Activated CD8-positive, alpha-beta memory T cell treated with anti-CD3 and anti-CD28 coated beads, Interleukin-2, amount 10 ng/mL, durations not matched to agents 7 days and 5 days (primary cell): Measurements from ENCODE around the gene CSNK1G1. TPM values are rescaled to one million over a fixed set of nuclear protein-coding genes. Genes with fewer than 3 reads are reported as not detected.
"Not testable (repeated sequence)": the region's sequence is repeated elsewhere in the genome, so short reads cannot be mapped to it uniquely, and the experiment has no call there.

Experiments used
- ATAC-seq: fragments of 150-1000 bp; cut with Tn5 transposase; one replicate; pipeline ENCODE4 v1.10.0; 2021; ENCODE audit warnings: moderate library complexity
- CTCF ChIA-PET: fragments of 350-600 bp; sonication (Branson Sonifier 250); formaldehyde crosslinking; loops from one replicate; lab custom pipeline; 2021; ENCODE audit warnings: antibody characterized with exemption; lab: Charles Lee
- DNase-seq: peaks from one replicate; pipeline ENCODE4 v3.0.0-alpha.2; 2020
- H3K27ac Mint-ChIP-seq: one replicate; pipeline ENCODE4 v1.8.0; 2021; ENCODE audit warnings: mild to moderate bottlenecking, mixed read lengths
- H3K27me3 Mint-ChIP-seq: one replicate; pipeline ENCODE4 v1.8.0; 2021; ENCODE audit warnings: mixed read lengths
- H3K36me3 Mint-ChIP-seq: one replicate; pipeline ENCODE4 v1.8.0; 2021; ENCODE audit warnings: mild to moderate bottlenecking, mixed read lengths
- H3K4me1 Mint-ChIP-seq: one replicate; pipeline ENCODE4 v1.8.0; 2021; ENCODE audit warnings: mixed read lengths
- H3K4me3 Mint-ChIP-seq: one replicate; pipeline ENCODE4 v1.8.0; 2021; ENCODE audit warnings: mild to moderate bottlenecking, moderate library complexity, mixed read lengths
- H3K9me3 Mint-ChIP-seq: one replicate; pipeline ENCODE4 v1.8.0; 2022; ENCODE audit warnings: low read depth, mixed read lengths
- total RNA-seq, 2 experiments: library from RNA; stranded (reverse); gene quantifications; one replicate each; pipeline ENCODE4 v1.2.3, GENCODE V29; 2021

The CSNK1G1 gene
- total RNA-seq, 2 experiments from 2014 or later = 26.9 to 30.5 TPM

DNA sequence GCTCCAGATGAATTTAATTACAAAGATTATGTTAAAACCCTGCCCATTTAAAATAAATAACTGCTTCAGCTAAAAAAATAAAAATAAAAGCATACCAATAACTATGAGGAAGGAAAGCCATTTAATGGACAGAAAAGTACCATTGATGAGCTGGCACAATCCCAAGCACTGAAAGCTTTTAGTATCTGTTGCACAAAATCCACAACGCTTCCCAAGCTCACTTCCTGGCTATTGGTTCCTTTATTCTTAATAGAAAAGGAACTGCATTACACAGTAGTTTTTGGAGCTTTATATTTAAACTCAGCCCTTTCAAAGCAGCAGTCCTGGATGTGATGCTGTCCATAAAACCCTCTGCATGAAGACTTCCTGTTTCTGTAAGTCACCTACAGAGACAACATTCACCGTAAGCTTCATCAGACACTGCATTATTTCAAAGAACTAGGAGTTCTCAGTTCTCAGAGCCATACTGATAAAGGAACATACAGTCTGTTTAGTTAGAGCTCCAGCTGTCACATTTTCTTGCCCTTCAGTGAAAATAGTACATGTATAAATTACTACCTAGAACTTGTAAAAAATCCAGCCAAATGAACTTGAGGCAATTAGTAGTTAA lies 81.5 kb downstream of the CSNK1G1 start:
- Mint-ChIP-seq H3K36me3 (peaks cover 17% of the 10 kb centered on the region), H3K4me3 (no peak overlapping the region), H3K4me1 (peaks cover 8% of the 10 kb centered on the region), H3K27me3 (no peaks in the 10 kb centered on the region), H3K27ac (no peak overlapping the region), H3K9me3 (no peaks in the 10 kb centered on the region)
- ATAC-seq (no peak), DNase-seq (no peak)
- CTCF ChIA-PET = interaction anchor here (1.2 to 1.6 kb wide), 2 partner anchors 20 to 35 kb away, joined by 3 to 5 read pairs; no protein-coding TSS in a partner anchor

DNA sequence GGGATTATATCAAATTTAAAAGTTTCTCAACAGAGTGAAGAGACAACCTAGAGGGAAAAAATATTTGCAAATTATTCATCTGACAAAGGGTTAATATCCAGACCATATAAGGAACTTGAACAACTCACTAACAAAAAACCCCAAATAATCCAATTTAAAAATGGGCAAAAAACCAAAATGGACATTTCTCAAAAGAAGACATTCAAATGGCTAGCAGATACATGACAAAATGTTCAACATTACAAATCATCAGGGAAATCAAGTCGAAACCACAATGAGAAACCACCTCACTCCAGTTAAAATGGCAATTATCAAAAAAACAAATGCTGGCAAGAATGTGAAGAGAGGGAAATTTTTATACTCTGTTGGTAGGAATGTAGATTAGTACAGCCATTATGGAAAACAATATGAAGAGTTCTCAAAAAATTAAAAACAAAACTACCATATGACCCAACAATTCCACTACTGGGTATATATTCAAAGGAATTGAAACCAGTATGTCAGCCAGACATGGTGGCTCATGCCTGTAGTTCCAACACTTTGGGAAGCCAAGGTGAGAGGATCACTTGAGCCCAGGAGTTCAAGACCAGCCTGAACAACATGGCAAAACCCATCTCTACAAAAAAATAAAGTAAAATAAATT lies 88.5 kb downstream of the CSNK1G1 start:
- CTCF ChIA-PET = no interaction called here
- ATAC-seq (no peak), DNase-seq (no peak)
- H3K27ac Mint-ChIP-seq = no peak overlapping the region
- peaks cover 15% of the 10 kb centered on the region for H3K9me3 Mint-ChIP-seq
- peaks cover 27% of the 10 kb centered on the region for H3K4me1 Mint-ChIP-seq
- H3K36me3 Mint-ChIP-seq = peaks cover 55% of the 10 kb centered on the region
- no peak overlapping the region for H3K4me3 Mint-ChIP-seq
- H3K27me3 Mint-ChIP-seq = no peaks in the 10 kb centered on the region

DNA sequence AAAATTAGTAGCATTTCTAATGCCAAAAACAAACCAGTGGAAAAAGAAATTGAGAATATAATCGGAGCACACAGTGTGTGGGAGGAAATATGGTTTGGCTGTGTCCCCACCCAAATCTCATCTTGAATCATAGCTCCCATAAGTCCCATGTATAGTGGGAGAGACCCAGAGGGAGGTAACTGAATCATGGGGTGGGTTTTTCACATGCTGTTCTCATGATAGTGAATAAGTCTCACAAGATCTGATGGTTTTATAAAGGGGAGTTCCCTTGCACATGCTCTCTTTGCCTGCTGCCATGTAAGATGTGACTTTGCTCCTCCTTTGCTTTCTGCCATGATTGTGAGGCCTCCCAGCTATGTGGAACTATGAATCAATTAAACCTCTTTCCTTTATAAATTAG lies 90.8 kb downstream of the CSNK1G1 start:
- peaks cover 15% of the 10 kb centered on the region for H3K9me3 Mint-ChIP-seq
- H3K27me3 Mint-ChIP-seq, CTCF ChIA-PET, H3K27ac Mint-ChIP-seq, H3K4me3 Mint-ChIP-seq, DNase-seq, ATAC-seq: not testable (repeated sequence)
- H3K4me1 Mint-ChIP-seq = peaks cover 29% of the 10 kb centered on the region
- peaks cover 52% of the 10 kb centered on the region for H3K36me3 Mint-ChIP-seq

DNA sequence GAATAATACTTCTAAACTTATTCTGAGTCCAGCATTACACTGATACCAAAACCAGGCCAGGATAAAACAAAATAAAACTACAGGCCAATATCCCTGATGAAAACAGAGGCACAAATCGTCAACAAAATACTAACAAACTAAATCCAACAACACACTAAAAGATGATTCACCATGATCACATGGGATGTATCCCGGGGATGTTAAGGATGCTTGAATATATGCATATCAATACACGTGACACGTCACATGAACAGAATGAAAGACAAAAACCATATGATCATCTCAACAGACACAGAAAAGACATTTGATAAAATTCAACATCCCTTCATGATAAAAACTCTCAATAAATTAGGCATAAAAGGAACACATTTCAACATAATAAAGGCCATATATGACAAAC lies 91.5 kb downstream of the CSNK1G1 start:
- no peak for ATAC-seq
- Mint-ChIP-seq H3K9me3 (peaks cover 15% of the 10 kb centered on the region), H3K36me3 (peaks cover 52% of the 10 kb centered on the region), H3K27me3 (no peaks in the 10 kb centered on the region), H3K4me3 (no peak overlapping the region), H3K4me1 (peaks cover 29% of the 10 kb centered on the region), H3K27ac (no peak overlapping the region)
- DNase-seq = no peak
- CTCF ChIA-PET = no interaction called here

DNA sequence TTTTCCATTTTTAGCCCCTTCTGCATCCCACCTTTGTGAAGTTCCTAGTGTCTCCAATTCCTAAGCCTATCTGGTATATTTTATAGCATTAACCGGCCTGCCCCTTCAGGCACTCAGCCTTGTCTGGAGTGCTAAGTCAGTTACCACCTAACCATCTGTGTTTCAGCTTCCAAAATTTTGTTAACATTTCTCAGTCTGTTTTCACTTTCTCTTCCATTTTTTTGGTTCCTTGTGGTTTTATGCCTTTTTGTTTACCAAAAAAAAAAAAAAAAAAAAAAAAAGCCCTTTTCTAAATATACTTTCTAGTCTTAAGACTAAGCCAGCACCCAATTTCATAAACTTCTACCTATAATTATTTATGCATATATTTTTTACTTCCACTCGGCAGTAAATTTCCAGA lies 92.4 kb downstream of the CSNK1G1 start:
- Mint-ChIP-seq H3K27me3 (no peaks in the 10 kb centered on the region), H3K27ac (no peak overlapping the region), H3K4me1 (peaks cover 29% of the 10 kb centered on the region), H3K4me3 (no peak overlapping the region), H3K36me3 (peaks cover 49% of the 10 kb centered on the region), H3K9me3 (peaks cover 15% of the 10 kb centered on the region)
- no peak for DNase-seq
- CTCF ChIA-PET = interaction anchor here (0.6 to 0.7 kb wide), 2 partner anchors 175 to 279 kb away, joined by 3 to 5 read pairs; no protein-coding TSS in a partner anchor
- no peak for ATAC-seq

DNA sequence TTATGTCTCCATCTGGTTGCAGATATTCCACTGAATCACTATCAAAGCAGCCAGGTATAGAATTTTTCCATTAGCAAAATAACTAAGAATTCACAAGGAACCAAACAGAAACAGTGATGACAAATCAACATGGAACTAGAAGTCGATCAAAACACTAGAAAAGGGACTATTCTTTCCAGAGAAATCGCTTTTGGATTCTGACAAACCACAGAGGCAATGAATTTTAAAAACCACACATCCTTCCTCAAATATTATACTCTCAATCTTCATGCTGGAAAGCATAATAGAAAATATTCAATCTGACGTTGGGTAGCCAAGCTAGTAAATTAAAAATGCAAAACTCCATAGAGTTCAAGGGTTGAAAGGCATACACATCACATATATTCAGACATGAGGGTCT lies 99.9 kb downstream of the CSNK1G1 start:
- CTCF ChIA-PET = no interaction called here
- ATAC-seq (no peak), DNase-seq (no peak)
- peaks cover 28% of the 10 kb centered on the region for H3K36me3 Mint-ChIP-seq
- H3K9me3 Mint-ChIP-seq = no peaks in the 10 kb centered on the region
- H3K27me3 Mint-ChIP-seq = no peaks in the 10 kb centered on the region
- H3K4me1 Mint-ChIP-seq = peaks cover 12% of the 10 kb centered on the region
- H3K27ac Mint-ChIP-seq = no peak overlapping the region
- H3K4me3 Mint-ChIP-seq = no peak overlapping the region

DNA sequence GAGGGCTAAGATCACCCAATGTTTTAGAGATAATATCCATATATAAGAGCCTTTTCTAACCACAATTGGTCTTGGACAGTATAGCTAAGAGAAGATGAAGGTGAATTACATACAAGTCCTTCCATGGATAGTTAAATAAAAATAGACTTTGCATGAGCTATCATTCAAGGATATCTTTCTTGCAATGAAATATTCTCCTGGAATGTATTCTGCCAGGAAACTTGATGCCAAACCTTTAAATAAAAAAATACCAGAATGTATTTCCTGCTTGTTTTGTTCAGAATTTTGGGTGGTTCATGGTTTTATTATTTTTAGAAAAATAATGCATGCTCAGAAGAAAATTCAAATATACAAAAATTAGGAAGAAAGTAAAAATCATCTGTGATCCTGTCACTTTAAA lies 104.3 kb downstream of the CSNK1G1 start:
- no peak for ATAC-seq
- no peak for DNase-seq
- H3K27me3 Mint-ChIP-seq = no peaks in the 10 kb centered on the region
- H3K27ac Mint-ChIP-seq = no peak overlapping the region
- peaks cover 47% of the 10 kb centered on the region for H3K4me1 Mint-ChIP-seq
- H3K9me3 Mint-ChIP-seq = no peaks in the 10 kb centered on the region
- H3K36me3 Mint-ChIP-seq = peaks cover 26% of the 10 kb centered on the region
- CTCF ChIA-PET = interaction anchor here (1.1 to 1.5 kb wide), 2 partner anchors 8 to 42 kb away, joined by 3 read pairs; no protein-coding TSS in a partner anchor
- no peak overlapping the region for H3K4me3 Mint-ChIP-seq

DNA sequence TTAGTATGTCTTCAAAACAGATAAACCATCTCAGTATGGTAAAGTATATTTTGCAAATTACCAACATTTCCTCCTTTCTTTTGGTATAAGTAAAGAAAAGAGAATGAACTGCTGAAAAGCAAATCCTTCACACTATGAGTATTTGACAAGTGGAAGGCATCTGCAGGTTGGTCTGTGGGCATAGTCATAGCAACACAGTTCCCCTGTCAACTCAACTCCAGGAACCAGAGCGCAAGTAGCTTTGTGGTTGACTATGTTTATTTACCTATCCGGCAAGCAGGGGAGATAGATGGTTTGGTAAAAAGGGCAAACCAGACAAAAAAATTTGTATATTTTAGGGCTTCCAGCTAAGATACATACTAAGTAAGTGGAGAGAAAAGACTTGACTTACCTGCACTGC lies 104.9 kb downstream of the CSNK1G1 start:
- Mint-ChIP-seq H3K36me3 (peaks cover 24% of the 10 kb centered on the region), H3K9me3 (no peaks in the 10 kb centered on the region), H3K4me1 (peaks cover 50% of the 10 kb centered on the region), H3K27me3 (no peaks in the 10 kb centered on the region), H3K27ac (peak overlapping the region; percentile 28), H3K4me3 (no peak overlapping the region)
- ATAC-seq (peak; percentile 61), DNase-seq (peak; percentile 80)
- CTCF ChIA-PET = interaction anchor here (0.6 to 1.5 kb wide), 3 partner anchors 9 to 102 kb away, joined by 3 read pairs; no protein-coding TSS in a partner anchor

DNA sequence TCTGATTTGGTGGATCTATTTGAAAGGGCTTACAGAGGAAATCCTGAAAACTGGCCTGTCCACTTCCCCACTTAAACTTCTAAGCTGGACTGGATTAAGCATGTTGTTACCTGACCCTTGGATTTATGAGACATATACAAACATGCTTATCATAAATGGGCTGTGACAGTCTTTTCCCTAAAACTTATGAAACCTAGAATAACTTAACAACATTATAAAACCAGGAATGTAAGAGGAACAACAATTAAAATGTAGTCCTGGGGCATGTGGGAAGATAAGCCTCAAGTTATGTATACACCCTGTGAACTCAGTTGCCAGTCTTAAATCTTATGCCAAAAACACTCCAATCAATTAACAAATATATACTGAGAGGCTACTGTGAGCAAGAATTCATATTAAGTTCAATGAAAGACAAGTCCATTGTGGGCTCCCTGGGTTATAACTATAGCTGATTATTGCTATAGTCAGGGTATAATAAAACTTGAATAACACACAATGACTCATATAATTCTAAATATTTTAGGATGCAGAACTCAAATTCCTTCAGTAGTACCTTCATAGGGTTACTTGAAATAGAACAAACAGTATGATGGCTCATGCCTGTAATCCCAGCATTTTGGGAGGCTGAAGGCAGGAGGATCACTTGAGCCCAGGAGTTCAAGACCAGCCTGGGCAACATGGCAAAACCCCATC lies 105.9 kb downstream of the CSNK1G1 start:
- ATAC-seq (no peak), DNase-seq (no peak)
- Mint-ChIP-seq H3K9me3 (no peaks in the 10 kb centered on the region), H3K4me1 (peaks cover 55% of the 10 kb centered on the region), H3K27ac (peak overlapping the region; percentile 8), H3K4me3 (no peak overlapping the region), H3K36me3 (peaks cover 24% of the 10 kb centered on the region), H3K27me3 (no peaks in the 10 kb centered on the region)
- CTCF ChIA-PET = interaction anchor here (1.5 kb wide), 1 partner anchor 10 kb away, joined by 3 read pairs; no protein-coding TSS in a partner anchor

DNA sequence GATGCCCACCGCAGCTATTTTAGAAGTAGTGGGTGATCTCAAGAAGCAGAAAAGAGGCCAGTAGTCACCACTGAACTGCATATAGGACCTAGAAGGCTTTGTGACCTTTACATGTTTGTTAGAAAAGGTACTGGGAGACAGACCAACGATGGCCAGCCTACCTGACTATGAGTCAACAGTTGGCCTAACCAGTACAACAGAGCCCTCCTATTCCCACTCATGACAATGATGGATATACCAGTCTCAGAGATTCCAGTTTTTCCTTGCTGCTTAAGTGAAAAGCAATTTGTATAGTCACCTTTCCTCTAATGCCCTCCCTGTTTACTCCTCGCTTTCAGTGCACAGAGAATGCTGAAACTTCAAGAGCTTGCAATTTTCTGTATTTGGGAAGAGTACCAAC lies 106.6 kb downstream of the CSNK1G1 start:
- DNase-seq (no peak), ATAC-seq (no peak)
- H3K27ac Mint-ChIP-seq = peak overlapping the region; percentile 1
- H3K4me1 Mint-ChIP-seq = peaks cover 59% of the 10 kb centered on the region
- CTCF ChIA-PET = no interaction called here
- H3K36me3 Mint-ChIP-seq = peaks cover 25% of the 10 kb centered on the region
- no peak overlapping the region for H3K4me3 Mint-ChIP-seq
- no peaks in the 10 kb centered on the region for H3K27me3 Mint-ChIP-seq
- H3K9me3 Mint-ChIP-seq = no peaks in the 10 kb centered on the region

DNA sequence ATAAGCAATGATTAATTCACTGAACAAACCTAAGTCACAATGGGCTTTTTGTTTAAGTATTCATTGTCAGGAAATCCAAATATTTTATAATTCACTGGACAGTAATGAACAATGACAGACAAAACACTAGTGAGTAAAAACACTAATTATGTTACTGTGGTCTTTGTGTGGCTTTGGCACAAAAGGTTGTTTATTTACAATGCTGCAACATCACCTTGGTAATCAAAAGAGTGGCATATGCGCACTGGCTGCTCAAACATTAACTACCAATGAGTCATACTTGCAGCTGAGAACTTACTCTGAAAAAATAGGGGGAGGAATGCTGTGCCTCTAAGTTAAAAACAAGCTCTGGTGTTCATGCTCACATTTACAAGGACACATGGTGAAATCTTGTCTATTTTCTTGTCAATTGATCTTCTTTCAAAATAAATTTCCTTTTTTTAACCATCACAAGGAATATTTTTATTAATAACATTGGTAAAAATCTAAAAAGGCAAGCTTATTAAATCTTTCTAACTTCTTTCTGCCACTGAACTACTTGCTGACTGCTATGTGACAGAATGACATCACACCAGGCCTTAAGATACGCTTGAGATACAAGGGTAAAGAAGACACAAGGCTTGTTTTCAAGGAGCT lies 107.9 kb downstream of the CSNK1G1 start:
- H3K36me3 Mint-ChIP-seq = peaks cover 23% of the 10 kb centered on the region
- H3K27ac Mint-ChIP-seq = peak overlapping the region; percentile 66
- H3K9me3 Mint-ChIP-seq = no peaks in the 10 kb centered on the region
- peak; percentile 62 for ATAC-seq
- H3K4me1 Mint-ChIP-seq = peaks cover 59% of the 10 kb centered on the region
- H3K27me3 Mint-ChIP-seq = no peaks in the 10 kb centered on the region
- peak; percentile 70 for DNase-seq
- H3K4me3 Mint-ChIP-seq = no peak overlapping the region
- CTCF ChIA-PET = interaction anchor here (1.0 to 1.3 kb wide), 2 partner anchors 10 to 12 kb away, joined by 3 read pairs; no protein-coding TSS in a partner anchor

DNA sequence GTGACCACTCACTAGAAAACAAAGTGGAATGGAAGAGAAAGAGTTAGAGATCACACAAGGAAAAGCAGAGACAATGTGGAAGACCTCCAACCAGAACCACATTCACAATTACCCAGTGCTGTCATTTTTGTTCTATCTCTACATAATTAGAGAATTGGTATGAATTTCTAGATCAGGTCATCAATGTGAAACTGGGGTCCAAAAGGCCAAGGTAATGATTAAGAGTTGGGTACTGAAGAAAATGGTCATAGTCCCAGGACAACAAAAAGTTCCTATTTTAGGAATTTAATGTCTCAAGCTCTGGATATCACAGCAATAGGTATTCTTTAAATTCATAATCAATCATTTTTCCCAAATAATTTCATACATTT lies 108.5 kb downstream of the CSNK1G1 start:
- CTCF ChIA-PET = interaction anchor here (0.8 to 1.3 kb wide), 5 partner anchors 10 to 183 kb away, joined by 3 read pairs; no protein-coding TSS in a partner anchor
- no peaks in the 10 kb centered on the region for H3K9me3 Mint-ChIP-seq
- ATAC-seq (no peak), DNase-seq (no peak)
- peaks cover 59% of the 10 kb centered on the region for H3K4me1 Mint-ChIP-seq
- H3K4me3 Mint-ChIP-seq = peak overlapping the region; percentile 1
- peaks cover 28% of the 10 kb centered on the region for H3K36me3 Mint-ChIP-seq
- H3K27ac Mint-ChIP-seq = peak overlapping the region; percentile 59
- no peaks in the 10 kb centered on the region for H3K27me3 Mint-ChIP-seq
